ENCODE data around the gene FES. TPM values are rescaled to one million over a fixed set of nuclear protein-coding genes. Genes with fewer than 3 reads are reported as not detected.
A peak's percentile ranks its signal among the peaks of the same experiment; 100 is the strongest.

The FES gene
- total and polyA plus RNA-seq, 7 donors = 4.9 to 35.5 (median 28.0) TPM

DNA sequence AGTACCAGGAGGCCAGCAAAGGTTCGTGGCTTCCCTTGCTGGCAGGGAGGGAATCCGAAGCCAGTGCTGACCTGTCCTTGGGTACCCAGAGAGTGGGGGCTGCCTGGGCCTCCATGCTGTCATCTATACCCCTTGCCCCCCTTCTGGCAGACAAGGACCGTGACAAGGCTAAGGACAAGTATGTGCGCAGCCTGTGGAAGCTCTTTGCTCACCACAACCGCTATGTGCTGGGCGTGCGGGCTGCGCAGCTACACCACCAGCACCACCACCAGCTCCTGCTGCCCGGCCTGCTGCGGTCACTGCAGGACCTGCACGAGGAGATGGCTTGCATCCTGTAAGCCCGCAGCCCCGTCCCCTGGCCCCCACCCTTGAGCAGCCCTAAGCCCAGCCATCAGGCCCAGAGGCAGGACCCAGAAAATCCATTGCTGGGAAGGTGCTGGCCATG lies 2.8 kb downstream of the FES start:
- no peaks in the 10 kb centered on the region for H3K27me3 ChIP-seq
- intact Hi-C loops (cut with DNase I) = loop anchor here (10.0 kb wide), 2 partner anchors 352 to 572 kb away; no protein-coding TSS in a partner anchor
- H3K27ac ChIP-seq = no peak overlapping the region
- peaks cover 14 to 44% (median 30%) of the 10 kb centered on the region in 4 donors for H3K36me3 ChIP-seq
- TF ChIP-seq POLR2AphosphoS5 (IDR thresholded peaks at IDR 0.05) = no peak
- no peak for TF ChIP-seq POLR2A (IDR thresholded peaks at IDR 0.05)
- TF ChIP-seq, protein P1, sequence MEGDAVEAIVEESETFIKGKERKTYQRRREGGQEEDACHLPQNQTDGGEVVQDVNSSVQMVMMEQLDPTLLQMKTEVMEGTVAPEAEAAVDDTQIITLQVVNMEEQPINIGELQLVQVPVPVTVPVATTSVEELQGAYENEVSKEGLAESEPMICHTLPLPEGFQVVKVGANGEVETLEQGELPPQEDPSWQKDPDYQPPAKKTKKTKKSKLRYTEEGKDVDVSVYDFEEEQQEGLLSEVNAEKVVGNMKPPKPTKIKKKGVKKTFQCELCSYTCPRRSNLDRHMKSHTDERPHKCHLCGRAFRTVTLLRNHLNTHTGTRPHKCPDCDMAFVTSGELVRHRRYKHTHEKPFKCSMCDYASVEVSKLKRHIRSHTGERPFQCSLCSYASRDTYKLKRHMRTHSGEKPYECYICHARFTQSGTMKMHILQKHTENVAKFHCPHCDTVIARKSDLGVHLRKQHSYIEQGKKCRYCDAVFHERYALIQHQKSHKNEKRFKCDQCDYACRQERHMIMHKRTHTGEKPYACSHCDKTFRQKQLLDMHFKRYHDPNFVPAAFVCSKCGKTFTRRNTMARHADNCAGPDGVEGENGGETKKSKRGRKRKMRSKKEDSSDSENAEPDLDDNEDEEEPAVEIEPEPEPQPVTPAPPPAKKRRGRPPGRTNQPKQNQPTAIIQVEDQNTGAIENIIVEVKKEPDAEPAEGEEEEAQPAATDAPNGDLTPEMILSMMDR (IDR thresholded peaks at IDR 0.05) = no peak
- TF ChIP-seq EP300 (IDR thresholded peaks at IDR 0.05) = no peak
- 92 to 93% methylated on average over 13 of the region's 13 CpGs for WGBS, 2 donors
- peaks cover 0 to 41% (median 35%) of the 10 kb centered on the region in 4 donors for H3K4me1 ChIP-seq
- DNase-seq = peak; percentile 60
- H3K4me3 ChIP-seq = no peak overlapping the region
- H3K9me3 ChIP-seq = no peaks in the 10 kb centered on the region

DNA sequence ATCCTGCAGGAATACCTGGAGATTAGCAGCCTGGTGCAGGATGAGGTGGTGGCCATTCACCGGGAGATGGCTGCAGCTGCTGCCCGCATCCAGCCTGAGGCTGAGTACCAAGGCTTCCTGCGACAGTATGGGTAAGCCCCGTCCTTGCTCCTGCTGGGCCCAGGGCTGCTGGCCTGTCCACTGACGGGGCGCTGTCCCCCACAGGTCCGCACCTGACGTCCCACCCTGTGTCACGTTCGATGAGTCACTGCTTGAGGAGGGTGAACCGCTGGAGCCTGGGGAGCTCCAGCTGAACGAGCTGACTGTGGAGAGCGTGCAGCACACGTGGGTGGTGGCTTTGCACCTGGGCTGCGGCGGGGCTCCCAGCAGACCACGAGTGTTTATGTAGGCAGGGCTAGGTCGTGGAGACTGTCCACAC lies 5.0 kb downstream of the FES start:
- WGBS, 2 donors = 81 to 83% methylated on average over 18 of the region's 18 CpGs
- intact Hi-C loops (cut with DNase I) = loop anchor here (10.0 kb wide), 2 partner anchors 355 to 575 kb away; no protein-coding TSS in a partner anchor
- H3K4me1 ChIP-seq = peaks cover 0 to 24% (median 22%) of the 10 kb centered on the region in 4 donors
- H3K9me3 ChIP-seq = no peaks in the 10 kb centered on the region
- no peak overlapping the region for H3K4me3 ChIP-seq
- H3K27ac ChIP-seq = no peak overlapping the region
- no peaks in the 10 kb centered on the region for H3K27me3 ChIP-seq
- DNase-seq = peak; percentile 61
- TF ChIP-seq EP300 (IDR thresholded peaks at IDR 0.05) (no peak), POLR2AphosphoS5 (IDR thresholded peaks at IDR 0.05) (no peak)
- peaks cover 35 to 62% (median 50%) of the 10 kb centered on the region in 4 donors for H3K36me3 ChIP-seq

DNA sequence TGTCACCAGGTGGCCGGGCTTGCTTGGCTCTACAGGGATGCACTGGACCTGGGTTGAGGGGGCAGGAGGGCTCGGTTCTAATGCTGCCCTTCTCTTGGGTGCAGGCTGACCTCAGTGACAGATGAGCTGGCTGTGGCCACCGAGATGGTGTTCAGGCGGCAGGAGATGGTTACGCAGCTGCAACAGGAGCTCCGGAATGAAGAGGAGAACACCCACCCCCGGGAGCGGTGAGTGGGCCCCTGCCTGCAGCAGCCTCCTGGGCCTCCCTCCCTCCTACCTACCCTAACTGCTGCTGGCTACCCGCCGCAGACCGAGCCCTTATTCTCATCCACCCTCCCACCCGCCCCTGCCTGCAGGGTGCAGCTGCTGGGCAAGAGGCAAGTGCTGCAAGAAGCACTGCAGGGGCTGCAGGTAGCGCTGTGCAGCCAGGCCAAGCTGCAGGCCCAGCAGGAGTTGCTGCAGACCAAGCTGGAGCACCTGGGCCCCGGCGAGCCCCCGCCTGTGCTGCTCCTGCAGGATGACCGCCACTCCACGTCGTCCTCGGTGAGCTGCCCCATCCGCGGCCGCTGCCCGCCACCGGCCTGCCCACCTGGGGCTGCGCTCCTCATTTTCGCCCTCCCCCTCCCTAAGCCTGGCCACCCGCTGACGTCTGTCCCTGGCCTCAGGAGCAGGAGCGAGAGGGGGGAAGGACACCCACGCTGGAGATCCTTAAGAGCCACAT lies 5.6 kb downstream of the FES start:
- no peaks in the 10 kb centered on the region for H3K9me3 ChIP-seq
- TF ChIP-seq, protein P1 (IDR thresholded peaks at IDR 0.05) = no peak
- TF ChIP-seq POLR2A (IDR thresholded peaks at IDR 0.05) = no peak
- TF ChIP-seq POLR2AphosphoS5 (IDR thresholded peaks at IDR 0.05) = no peak
- no peak for TF ChIP-seq EP300 (IDR thresholded peaks at IDR 0.05)
- no peak overlapping the region for H3K4me3 ChIP-seq
- H3K27me3 ChIP-seq = no peaks in the 10 kb centered on the region
- intact Hi-C loops (cut with DNase I) = loop anchor here (10.0 kb wide), 2 partner anchors 355 to 575 kb away; no protein-coding TSS in a partner anchor
- 91% methylated on average over 31 of the region's 31 CpGs for WGBS, 2 donors
- no peak overlapping the region for H3K27ac ChIP-seq
- peak; percentile 60 for DNase-seq
- peaks cover 0 to 18% (median 17%) of the 10 kb centered on the region in 4 donors for H3K4me1 ChIP-seq
- H3K36me3 ChIP-seq = peaks cover 37 to 68% (median 50%) of the 10 kb centered on the region in 4 donors

DNA sequence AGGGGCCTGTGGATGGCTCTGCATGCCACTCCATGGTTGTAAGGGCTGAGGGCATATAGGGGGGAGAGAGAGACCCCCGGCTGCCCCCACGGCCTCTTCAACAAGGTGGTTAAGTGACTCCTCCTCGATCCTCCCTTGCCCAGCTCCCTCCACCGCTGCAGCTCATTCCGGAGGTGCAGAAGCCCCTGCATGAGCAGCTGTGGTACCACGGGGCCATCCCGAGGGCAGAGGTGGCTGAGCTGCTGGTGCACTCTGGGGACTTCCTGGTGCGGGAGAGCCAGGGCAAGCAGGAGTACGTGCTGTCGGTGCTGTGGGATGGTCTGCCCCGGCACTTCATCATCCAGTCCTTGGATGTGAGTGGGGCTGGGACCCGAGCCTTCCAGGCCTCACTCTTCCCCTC lies 6.5 kb downstream of the FES start:
- Histone ChIP-seq H3K36me3 (peaks cover 45 to 77% (median 57%) of the 10 kb centered on the region in 4 donors), H3K27me3 (no peaks in the 10 kb centered on the region), H3K4me3 (no peak overlapping the region), H3K4me1 (peaks cover 0 to 9% (median 7%) of the 10 kb centered on the region in 4 donors), H3K9me3 (no peaks in the 10 kb centered on the region), H3K27ac (no peak overlapping the region)
- 92% methylated on average over 12 of the region's 12 CpGs for WGBS, 2 donors
- DNase-seq = peak; percentile 61
- intact Hi-C loops (cut with DNase I) = no loop called here
- TF ChIP-seq, protein P1 (IDR thresholded peaks at IDR 0.05) = no peak
- TF ChIP-seq EP300 (IDR thresholded peaks at IDR 0.05) (no peak), POLR2A (IDR thresholded peaks at IDR 0.05) (no peak), POLR2AphosphoS5 (IDR thresholded peaks at IDR 0.05) (no peak)

DNA sequence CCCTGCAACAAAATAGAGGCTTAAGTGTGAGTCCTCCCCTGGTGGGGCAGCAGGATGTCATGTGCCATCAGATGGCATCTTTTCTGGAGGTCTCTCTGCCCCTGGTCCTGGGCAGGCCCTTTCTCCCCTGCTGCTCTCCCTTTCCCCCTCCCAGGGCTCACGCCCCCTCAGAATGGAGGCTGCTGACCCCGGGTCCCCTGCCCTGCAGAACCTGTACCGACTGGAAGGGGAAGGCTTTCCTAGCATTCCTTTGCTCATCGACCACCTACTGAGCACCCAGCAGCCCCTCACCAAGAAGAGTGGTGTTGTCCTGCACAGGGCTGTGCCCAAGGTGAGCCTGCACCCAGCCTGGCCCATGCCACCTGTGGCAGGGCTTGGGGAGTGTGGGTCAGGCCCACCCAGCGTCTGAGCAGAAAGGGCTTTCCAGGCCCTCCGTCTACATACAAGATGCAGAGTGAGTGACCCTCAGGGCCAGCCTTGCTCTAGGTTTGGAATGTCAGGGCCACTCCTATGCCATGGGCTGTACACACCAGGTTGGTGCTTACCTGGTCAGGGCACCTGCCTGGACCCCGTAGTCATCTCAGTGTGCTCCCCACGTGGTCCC lies 7.1 kb downstream of the FES start:
- peaks cover 45 to 83% (median 58%) of the 10 kb centered on the region in 4 donors for H3K36me3 ChIP-seq
- 89 to 94% methylated on average over 8 of the region's 8 CpGs for WGBS, 2 donors

More for the DNA sequence above, 7.1 kb downstream of the FES start:
- TF ChIP-seq EP300 (IDR thresholded peaks at IDR 0.05) (no peak), POLR2A (IDR thresholded peaks at IDR 0.05) (no peak), POLR2AphosphoS5 (IDR thresholded peaks at IDR 0.05) (no peak)
- TF ChIP-seq, protein P1 (IDR thresholded peaks at IDR 0.05) = no peak
- Histone ChIP-seq H3K27ac (no peak overlapping the region), H3K4me1 (peaks cover 0 to 3% (median 2%) of the 10 kb centered on the region in 4 donors), H3K27me3 (no peaks in the 10 kb centered on the region), H3K4me3 (no peak overlapping the region), H3K9me3 (no peaks in the 10 kb centered on the region)
- DNase-seq = peak; percentile 49
- intact Hi-C loops (cut with DNase I) = no loop called here
